ENCODE data around the gene FEM1A.

DNA sequence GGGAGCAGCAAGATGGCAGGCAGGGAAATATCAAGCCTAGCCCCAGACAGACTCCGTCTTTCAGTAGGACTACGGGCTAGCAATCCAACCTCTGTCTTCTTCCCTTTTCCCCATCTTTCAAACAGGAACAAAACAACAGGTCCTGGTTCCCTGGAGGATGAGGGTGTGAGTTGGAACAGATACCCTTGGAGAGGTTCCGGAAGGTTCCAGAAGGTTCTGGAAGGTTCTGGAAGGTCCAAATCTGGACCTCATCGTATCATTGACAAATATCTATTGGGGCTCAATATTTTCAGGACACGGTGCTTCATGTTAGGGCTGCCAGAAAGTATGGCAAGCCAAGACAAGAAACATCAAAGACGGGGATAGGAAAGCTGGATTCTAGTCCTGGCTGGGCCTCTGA is 28.5 kb upstream of the FEM1A start:
- no peak for TF ChIP-seq DPF2 (CRISPR knock-in tag; IDR thresholded peaks at IDR 0.05; ENCODE audit: borderline replicate concordance, low read depth)
- TF ChIP-seq ZNF713 (CRISPR knock-in tag; IDR thresholded peaks at IDR 0.05) = no peak
- no peak for TF ChIP-seq NFE2L2 (IDR thresholded peaks at IDR 0.05; ENCODE audit: low read length)
- TF ChIP-seq CTCF (CRISPR knock-in tag; IDR thresholded peaks at IDR 0.05) = no peak
- no peak for TF ChIP-seq POLR2A (IDR thresholded peaks at IDR 0.05; ENCODE audit: insufficient read depth in 1 of 2, low read depth in 2 of 2, low read length in 2 of 2)
- TF ChIP-seq CAMTA2 (CRISPR knock-in tag; IDR thresholded peaks at IDR 0.05; ENCODE audit: borderline replicate concordance) = no peak
- no peak for TF ChIP-seq ZNF660 (CRISPR knock-in tag; IDR thresholded peaks at IDR 0.05; ENCODE audit: borderline replicate concordance, low read depth)
- no peak for TF ChIP-seq SMARCE1 (IDR thresholded peaks at IDR 0.05; ENCODE audit: borderline replicate concordance)
- TF ChIP-seq, protein P1, sequence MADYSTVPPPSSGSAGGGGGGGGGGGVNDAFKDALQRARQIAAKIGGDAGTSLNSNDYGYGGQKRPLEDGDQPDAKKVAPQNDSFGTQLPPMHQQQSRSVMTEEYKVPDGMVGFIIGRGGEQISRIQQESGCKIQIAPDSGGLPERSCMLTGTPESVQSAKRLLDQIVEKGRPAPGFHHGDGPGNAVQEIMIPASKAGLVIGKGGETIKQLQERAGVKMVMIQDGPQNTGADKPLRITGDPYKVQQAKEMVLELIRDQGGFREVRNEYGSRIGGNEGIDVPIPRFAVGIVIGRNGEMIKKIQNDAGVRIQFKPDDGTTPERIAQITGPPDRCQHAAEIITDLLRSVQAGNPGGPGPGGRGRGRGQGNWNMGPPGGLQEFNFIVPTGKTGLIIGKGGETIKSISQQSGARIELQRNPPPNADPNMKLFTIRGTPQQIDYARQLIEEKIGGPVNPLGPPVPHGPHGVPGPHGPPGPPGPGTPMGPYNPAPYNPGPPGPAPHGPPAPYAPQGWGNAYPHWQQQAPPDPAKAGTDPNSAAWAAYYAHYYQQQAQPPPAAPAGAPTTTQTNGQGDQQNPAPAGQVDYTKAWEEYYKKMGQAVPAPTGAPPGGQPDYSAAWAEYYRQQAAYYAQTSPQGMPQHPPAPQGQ (CRISPR knock-in tag; IDR thresholded peaks at IDR 0.05; ENCODE audit: borderline replicate concordance) = no peak
- TF ChIP-seq, protein P2, sequence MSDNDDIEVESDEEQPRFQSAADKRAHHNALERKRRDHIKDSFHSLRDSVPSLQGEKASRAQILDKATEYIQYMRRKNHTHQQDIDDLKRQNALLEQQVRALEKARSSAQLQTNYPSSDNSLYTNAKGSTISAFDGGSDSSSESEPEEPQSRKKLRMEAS (IDR thresholded peaks at IDR 0.05) = no peak
- TF ChIP-seq, protein P3, sequence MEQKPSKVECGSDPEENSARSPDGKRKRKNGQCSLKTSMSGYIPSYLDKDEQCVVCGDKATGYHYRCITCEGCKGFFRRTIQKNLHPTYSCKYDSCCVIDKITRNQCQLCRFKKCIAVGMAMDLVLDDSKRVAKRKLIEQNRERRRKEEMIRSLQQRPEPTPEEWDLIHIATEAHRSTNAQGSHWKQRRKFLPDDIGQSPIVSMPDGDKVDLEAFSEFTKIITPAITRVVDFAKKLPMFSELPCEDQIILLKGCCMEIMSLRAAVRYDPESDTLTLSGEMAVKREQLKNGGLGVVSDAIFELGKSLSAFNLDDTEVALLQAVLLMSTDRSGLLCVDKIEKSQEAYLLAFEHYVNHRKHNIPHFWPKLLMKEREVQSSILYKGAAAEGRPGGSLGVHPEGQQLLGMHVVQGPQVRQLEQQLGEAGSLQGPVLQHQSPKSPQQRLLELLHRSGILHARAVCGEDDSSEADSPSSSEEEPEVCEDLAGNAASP (CRISPR knock-in tag; IDR thresholded peaks at IDR 0.05; ENCODE audit: borderline replicate concordance) = no peak
- no peak for TF ChIP-seq POLR2AphosphoS5 (IDR thresholded peaks at IDR 0.05; ENCODE audit: low read depth, low read length)
- TF ChIP-seq NFIC (IDR thresholded peaks at IDR 0.05; ENCODE audit: low read length) = no peak
- no peak for TF ChIP-seq RFX1 (IDR thresholded peaks at IDR 0.05)
